GM21360 (cell line): ENCODE results near the gene CYTH1.
A peak's percentile ranks its signal among the peaks of the same experiment; 100 is the strongest.
"Not testable (repeated sequence)": the region's sequence is repeated elsewhere in the genome, so short reads cannot be mapped to it uniquely, and the experiment has no call there.

ENCODE experiments used
- ATAC-seq: cut with Tn5 transposase; IDR thresholded peaks from one replicate; pipeline ENCODE4 v1.9.1; 2021; ENCODE audit warnings: mild to moderate bottlenecking, moderate library complexity; ENCODE audit not compliant: unreplicated experiment

CYTH1 gene

GRCh38 chr17:78789663-78790181 lies 7.6 kb upstream of the CYTH1 start:
- ATAC-seq, result no peak

- no peak for ATAC-seq
Measured at GRCh38 chr17:78789149-78789662, 7.1 kb upstream of the CYTH1 start.

- no peak for ATAC-seq
Measured at GRCh38 chr17:78788451-78788850, 6.4 kb upstream of the CYTH1 start.

GRCh38 chr17:78787444-78787843 lies 5.4 kb upstream of the CYTH1 start:
- no peak for ATAC-seq

- no peak for ATAC-seq
Measured at GRCh38 chr17:78785663-78786057, 3.6 kb upstream of the CYTH1 start.

- ATAC-seq, result no peak
Measured at GRCh38 chr17:78785011-78785662, 3.1 kb upstream of the CYTH1 start.

GRCh38 chr17:78784352-78784751 lies 2.3 kb upstream of the CYTH1 start:
- no peak for ATAC-seq

GRCh38 chr17:78783711-78784324 lies 1.7 kb upstream of the CYTH1 start:
- ATAC-seq, result no peak

GRCh38 chr17:78781104-78781892 lies 775 bp downstream of the CYTH1 start:
- ATAC-seq, result peak; percentile 12

- ATAC-seq, result no peak
Measured at GRCh38 chr17:78780335-78780734, 1.7 kb downstream of the CYTH1 start.

- no peak for ATAC-seq
Measured at GRCh38 chr17:78779850-78780249, 2.2 kb downstream of the CYTH1 start.

GRCh38 chr17:78779286-78779651 lies 2.8 kb downstream of the CYTH1 start:
- ATAC-seq, result not testable (repeated sequence)

- ATAC-seq, result no peak
Measured at GRCh38 chr17:78777881-78778280, 4.2 kb downstream of the CYTH1 start.

GRCh38 chr17:78774956-78775571 lies 7.0 kb downstream of the CYTH1 start:
- no peak for ATAC-seq

- ATAC-seq, result no peak
Measured at GRCh38 chr17:78774453-78774852, 7.6 kb downstream of the CYTH1 start.

GRCh38 chr17:78771758-78772382 lies 10.2 kb downstream of the CYTH1 start:
- ATAC-seq, result no peak

GRCh38 chr17:78769196-78769773 lies 12.8 kb downstream of the CYTH1 start:
- ATAC-seq, result no peak

GRCh38 chr17:78767806-78768205 lies 14.3 kb downstream of the CYTH1 start:
- ATAC-seq, result no peak

- ATAC-seq, result no peak
Measured at GRCh38 chr17:78766743-78767294, 15.3 kb downstream of the CYTH1 start.

- ATAC-seq, result no peak
Measured at GRCh38 chr17:78766225-78766624, 15.8 kb downstream of the CYTH1 start.
